GM18873 (cell line): ENCODE results near the gene CTDP1.
"Not testable (repeated sequence)": the region's sequence is repeated elsewhere in the genome, so short reads cannot be mapped to it uniquely, and the experiment has no call there.

Experiments
- ATAC-seq: cut with Tn5 transposase; IDR thresholded peaks from one replicate; pipeline ENCODE4 v1.9.1; 2021; ENCODE audit warnings: mild to moderate bottlenecking, moderate library complexity, moderate number of reproducible peaks; ENCODE audit not compliant: unreplicated experiment, low FRiP score

Gene CTDP1

GRCh38 chr18:79719478-79720358 is 40.1 kb downstream of the CTDP1 start:
- not testable (repeated sequence) for ATAC-seq

DNA sequence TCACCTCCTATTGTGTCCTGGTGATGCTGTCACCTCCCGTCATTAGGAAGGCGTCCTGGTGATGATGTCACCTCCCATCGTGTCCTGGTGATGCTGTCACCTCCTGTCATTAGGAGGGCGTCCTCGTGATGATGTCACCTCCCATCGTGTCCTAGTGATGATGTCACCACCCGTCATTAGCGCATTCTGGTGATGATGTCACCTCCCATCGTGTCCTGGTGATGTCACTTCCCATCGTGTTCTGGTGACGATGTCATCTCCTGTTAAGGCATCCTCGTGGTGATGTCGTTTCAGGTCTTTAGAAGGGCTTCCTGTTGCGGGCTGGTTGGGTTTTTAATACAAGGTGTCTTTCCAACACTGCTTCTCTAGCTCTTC is 40.7 kb downstream of the CTDP1 start:
- ATAC-seq = no peak

DNA sequence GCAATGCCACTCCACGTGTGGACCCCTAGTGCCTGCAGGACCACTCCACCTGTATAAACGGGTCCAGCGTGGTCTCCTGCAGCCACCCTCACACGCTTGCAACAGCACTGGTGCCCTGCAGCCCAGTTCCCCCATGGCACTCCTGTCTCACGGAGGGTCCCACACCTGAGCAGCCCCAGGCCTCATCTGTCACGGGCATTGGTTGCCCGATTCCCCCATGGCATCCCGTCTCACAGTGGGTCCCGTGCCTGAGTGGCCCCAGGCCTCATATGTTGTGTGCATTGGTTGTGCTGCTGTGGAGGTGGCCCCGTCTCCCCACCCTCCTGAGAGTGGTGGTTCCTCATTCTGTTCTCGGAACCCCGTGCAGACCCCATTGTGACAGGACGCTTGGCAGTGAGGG is 43.4 kb downstream of the CTDP1 start:
- ATAC-seq = no peak

DNA sequence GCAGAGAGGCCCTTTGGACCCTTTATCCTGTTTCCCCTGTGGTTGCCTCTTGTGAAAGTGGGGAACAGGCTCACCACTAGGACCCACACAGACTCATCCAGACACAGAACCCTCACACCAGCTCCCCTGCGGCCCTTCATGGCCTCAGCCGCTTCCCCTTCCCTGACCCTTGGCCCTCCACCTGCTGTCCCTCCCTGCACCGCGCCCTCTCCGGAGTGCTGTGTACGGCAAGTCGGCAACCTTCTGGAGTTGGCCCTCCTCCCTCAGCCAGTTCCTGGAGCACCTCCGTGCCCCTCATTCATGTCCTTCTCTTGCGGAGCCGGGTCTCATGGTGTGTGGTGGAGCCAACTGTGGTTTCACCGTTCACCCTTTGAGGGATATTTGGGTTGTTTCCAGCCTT is 44.0 kb downstream of the CTDP1 start:
- ATAC-seq = no peak

- ATAC-seq = no peak
Measured at GRCh38 chr18:79724299-79725080, 44.9 kb downstream of the CTDP1 start.

- ATAC-seq = no peak
Measured at GRCh38 chr18:79725486-79725885, 45.9 kb downstream of the CTDP1 start.

DNA sequence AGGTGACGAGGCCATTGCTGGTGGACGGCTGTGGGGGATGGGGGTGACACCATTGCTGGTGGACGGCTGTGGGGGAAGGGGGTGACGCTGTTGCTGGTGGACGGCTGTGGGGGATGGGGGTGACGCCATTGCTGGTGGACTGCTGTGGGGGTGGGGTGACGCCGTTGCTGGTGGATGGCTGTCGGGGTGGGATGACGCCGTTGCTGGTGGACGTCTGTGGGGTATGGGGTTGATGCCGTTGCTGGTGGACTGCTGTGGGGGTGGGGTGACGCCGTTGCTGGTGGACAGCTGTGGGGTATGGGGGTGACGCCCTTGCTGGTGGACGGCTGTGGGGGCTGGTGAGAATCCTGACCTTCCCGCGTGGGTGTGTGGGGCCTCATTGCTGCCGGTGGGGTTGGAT is 47.1 kb downstream of the CTDP1 start:
- no peak for ATAC-seq

DNA sequence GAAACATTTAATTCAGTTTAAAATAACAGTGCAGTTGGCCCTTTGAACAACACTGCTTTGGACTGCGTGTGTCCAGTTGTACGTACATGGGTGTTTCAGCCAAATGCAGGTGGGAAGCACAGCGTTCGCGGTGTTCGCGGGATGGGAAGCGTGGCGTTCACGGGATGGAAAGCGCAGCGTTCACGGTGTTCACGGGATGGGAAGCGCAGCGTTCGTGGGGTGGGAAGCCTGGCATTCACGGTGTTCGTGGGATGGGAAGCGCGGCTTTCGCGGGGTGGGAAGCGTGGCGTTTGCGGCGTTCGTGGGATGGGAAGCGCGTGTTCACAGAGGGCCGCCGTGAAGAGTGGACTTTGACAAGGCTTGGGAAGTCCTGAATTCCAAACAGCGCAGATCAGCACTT is 47.6 kb downstream of the CTDP1 start:
- ATAC-seq = no peak

- no peak for ATAC-seq
Measured at GRCh38 chr18:79728931-79729586, 49.5 kb downstream of the CTDP1 start.

- no peak for ATAC-seq
Measured at GRCh38 chr18:79729611-79730010, 50.0 kb downstream of the CTDP1 start.

- no peak for ATAC-seq
Measured at GRCh38 chr18:79730804-79731203, 51.2 kb downstream of the CTDP1 start.

DNA sequence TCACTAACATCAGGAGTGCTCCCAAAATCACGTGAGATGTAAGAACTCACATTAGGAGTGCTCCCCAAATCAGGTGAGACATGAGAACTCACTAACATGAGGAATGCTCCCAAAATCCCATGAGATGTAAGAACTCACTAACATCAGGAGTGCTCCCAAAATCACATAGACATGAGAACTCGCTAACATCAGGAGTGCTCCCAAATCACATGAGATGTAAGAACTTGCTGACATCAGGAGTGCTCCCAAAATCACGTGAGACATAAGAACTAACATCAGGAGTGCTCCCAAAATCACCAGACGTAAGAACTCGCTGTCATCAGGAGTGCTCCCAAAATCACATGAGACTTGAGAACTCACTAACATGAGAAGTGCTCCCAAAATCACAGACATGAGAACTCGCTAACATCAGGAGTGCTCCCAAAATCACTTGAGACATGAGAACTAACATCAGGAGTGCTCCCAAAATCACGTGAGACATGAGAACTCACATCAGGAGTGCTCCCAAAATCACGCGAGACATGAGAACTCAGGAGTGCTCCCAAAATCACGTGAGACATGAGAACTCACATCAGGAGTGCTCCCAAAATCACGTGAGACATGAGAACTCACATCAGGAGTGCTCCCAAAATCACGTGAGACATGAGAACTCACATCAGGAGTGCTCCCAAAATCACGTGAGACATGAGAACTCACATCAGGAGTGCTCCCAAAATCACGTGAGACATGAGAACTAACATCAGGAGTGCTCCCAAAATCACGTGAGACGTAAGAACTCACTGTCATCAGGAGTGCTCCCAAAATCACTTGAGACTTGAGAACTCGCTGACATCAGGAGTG is 52.5 kb downstream of the CTDP1 start:
- ATAC-seq = not testable (repeated sequence)

DNA sequence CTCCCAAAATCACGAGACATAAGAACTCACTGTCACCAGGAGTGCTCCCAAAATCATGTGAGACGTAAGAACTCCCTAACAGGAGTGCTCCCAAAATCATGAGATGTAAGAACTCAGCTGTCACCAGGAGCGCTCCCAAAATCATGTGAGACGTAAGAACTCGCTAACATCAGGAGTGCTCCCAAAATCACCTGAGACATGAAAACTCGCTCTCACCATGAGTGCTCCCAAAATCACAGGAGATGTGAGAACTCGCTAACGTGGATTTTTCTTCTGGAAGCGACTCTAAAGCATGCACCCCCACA is 53.1 kb downstream of the CTDP1 start:
- no peak for ATAC-seq

DNA sequence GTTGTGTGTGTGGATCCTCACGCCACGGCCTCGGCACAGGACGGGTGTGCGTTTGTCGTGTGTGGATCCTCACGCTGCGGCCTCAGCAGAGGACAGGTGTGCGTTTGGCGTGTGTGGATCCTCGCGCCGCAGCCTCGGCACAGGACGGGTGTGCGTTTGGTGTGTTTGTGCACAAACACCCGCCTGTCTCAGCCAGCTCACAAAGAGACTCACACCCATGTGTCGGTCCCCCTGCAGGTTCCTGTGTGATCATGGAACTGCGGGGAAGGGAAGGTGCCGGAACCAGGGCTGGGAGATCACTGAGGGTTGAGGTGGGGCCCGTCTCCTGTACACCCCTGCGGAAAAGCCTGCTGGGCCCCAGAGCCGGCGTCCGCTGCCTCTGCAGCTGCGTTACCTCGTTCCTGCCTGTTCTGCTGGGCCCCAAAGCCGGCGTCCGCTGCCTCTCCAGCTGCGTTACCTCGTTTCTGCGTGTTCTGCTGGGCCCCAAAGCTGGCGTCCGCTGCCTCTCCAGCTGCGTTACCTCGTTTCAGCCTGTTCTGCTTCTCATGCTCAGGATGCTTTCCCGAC is 53.6 kb downstream of the CTDP1 start:
- no peak for ATAC-seq

DNA sequence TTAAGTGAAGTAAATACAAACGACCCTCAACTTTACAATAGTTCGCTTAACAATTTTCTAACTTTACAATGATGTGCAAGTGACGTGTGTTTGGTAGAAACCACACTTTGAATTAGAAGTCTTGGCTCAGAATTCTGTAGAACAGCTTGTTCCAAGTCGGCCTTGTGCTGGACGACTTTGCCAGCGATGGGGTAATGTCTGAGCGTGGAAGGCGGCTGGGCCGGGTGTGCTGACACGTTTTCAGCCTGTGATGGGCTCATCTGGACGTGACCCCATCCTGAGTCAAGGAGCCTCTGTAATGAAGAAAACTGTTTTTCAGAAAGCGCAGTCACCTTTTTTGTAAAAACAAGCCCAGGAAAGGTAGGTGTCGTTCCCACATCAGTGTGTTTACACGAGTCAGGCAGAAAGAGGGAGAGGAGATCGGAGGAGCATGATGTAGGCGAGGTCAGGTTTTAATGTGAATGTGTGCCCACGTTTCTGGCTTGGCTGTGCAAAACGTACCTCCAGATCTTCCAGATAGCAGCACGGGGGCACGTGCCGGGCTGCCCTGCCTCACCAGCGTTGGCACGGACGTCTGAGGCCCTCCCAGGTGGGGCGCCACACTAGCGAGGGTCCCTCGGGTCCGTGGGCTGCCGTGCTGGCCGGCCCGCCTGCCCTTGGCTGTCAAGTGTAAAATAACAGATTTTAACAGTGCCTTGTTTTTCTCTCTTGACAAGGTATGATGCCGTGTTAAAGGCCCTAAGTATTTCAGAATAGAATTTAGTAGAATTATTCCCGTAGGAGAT is 54.6 kb downstream of the CTDP1 start:
- ATAC-seq = no peak

DNA sequence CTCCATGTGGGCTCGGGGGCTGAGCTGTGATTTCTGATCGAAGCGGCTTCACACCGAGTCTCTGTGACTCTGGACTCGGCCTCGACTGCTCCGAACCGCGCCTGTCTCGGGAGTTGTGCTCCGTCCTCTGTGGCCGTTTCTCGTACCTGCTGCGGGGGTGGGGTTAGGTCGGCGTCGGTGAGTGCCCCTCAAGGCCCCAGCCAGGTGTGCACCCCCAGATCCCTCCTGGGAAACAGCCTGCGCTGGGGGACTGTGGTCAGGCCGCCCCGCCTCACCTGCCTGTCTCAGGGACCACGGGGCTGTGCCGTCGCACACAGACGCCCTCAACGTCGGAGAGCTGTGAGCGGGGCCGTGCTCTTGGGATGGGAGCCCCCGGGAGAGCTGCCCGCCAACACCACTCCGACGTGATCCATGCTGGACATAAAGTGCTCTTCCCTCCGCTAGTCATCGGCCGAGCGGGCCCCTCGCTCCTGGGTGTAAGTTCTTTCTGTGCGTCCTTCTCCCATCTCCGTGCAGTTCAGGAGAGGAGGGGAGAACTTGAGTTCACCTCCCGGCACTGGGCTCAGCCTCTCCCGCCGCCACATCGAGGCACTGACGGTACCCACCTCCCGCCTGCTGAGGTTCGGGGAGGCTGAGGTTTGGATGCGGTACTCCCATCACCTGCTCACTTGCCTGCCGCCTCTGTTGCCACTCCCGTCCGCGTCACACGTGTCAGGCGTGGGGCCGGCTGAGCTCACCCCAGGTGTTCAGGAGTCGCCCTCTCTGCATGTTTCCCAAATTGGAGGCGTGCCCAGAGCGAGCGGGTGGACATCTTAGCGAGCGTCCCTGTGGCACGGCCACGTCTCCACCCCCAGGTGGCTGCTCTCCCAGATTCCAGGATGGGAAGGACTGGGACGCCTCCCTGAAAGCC is 55.7 kb downstream of the CTDP1 start:
- no peak for ATAC-seq

DNA sequence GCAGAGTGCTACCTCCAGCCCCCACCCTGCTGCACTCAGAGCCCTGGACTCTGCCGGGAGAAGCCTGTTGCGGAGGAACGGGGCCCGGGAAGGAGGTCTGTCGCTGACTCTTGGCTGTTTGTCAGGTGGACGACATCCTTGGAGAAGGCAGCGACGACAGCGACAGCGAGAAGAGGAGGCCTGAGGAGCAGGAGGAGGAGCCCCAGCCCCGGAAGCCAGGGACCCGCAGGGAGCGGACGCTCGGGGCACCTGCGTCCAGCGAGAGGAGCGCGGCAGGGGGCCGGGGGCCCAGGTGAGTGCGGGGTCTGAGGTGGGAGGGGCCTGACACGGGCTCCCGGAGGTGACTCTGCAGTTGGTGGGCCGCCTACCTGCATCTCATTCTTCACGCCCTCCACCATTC is 56.6 kb downstream of the CTDP1 start:
- no peak for ATAC-seq

- no peak for ATAC-seq
Measured at GRCh38 chr18:79736846-79737245, 57.2 kb downstream of the CTDP1 start.
